Measurements from ENCODE around the gene LCN6.

LCN6 gene

DNA sequence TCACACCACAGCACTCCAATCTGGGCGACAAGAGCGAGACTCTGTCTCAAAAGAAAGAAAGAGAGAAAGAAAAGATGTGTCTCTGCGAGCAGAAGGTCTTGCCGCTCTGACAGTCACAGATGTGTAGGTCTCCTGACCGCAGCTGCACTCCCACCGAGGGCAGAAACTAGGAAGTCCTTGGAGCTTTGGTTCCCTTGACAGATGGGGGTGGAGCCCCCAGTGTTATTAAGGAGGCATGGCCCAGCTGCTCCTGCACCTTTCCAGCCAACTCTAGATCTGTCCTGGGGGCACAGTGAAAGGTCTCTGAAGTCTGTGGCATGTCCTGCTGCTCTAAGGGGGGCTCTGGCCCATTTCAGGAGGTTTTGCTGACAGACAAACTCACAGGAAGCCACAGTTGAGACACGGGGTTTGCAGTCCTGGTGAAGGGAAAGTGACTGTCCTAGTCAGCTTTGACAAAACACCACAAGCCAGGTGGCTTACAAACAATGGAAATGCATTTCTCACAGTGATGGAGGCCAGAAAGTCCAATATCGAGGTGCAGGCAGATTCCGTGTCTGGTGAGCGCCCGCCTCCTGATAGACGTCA lies 45.0 kb downstream of the LCN6 start:
- no peak overlapping the region for H2BK5ac ChIP-seq (ENCODE audit: low read depth, low read length, poor library complexity)
- H3K4me3 ChIP-seq (ENCODE audit: low read depth, low read length) = no peak overlapping the region
- H4K12ac ChIP-seq (ENCODE audit: low read depth, low read length) = no peak overlapping the region
- H3K79me1 ChIP-seq (ENCODE audit: low read length) = no peaks in the 10 kb centered on the region
- H3K9me3 ChIP-seq (ENCODE audit: insufficient read depth, low read depth, low read length) = no peaks in the 10 kb centered on the region
- no peak overlapping the region for H3K18ac ChIP-seq (ENCODE audit: low read length)
- no peak overlapping the region for H3K14ac ChIP-seq (ENCODE audit: low read length)
- no peak overlapping the region for H3K4ac ChIP-seq (ENCODE audit: low read depth, low read length)
- H3K79me2 ChIP-seq (ENCODE audit: control insufficient read depth, insufficient read depth, low read length, poor library complexity) = no peaks in the 10 kb centered on the region
- no peak overlapping the region for H4K91ac ChIP-seq (ENCODE audit: low read depth, low read length)
- no peaks in the 10 kb centered on the region for H3K27me3 ChIP-seq (ENCODE audit: insufficient read depth, low read length)
- no peak overlapping the region for H2BK12ac ChIP-seq (ENCODE audit: low read length)
- H3K23ac ChIP-seq (ENCODE audit: low read length) = no peak overlapping the region
- H3K9ac ChIP-seq (ENCODE audit: low read length) = no peak overlapping the region
- no peak overlapping the region for H4K8ac ChIP-seq (ENCODE audit: low read depth, low read length)
- no peak overlapping the region for H3K27ac ChIP-seq (ENCODE audit: low read depth, low read length)
- no peak for DNase-seq
- no CpG with 5 or more reads among the region's 12 CpGs for WGBS (ENCODE audit: extremely low coverage, insufficient coverage, insufficient read length)
- H3K36me3 ChIP-seq (ENCODE audit: control insufficient read depth in 1 of 2, insufficient read depth in 2 of 2, low read length in 2 of 2) = no peaks in the 10 kb centered on the region
- H3K4me1 ChIP-seq (ENCODE audit: control insufficient read depth in 1 of 2, insufficient read depth in 2 of 2, low read length in 2 of 2) = peaks cover 0 to 5% of the 10 kb centered on the region in 2 experiments
- no peak overlapping the region for H2AK5ac ChIP-seq (ENCODE audit: low read length)
- no peak overlapping the region for H2BK120ac ChIP-seq (ENCODE audit: insufficient read depth, low read length, poor library complexity)
- H2AFZ ChIP-seq (ENCODE audit: insufficient read depth, low read length, poor library complexity) = no peak overlapping the region
- no peak overlapping the region for H3K4me2 ChIP-seq (ENCODE audit: low read length)

DNA sequence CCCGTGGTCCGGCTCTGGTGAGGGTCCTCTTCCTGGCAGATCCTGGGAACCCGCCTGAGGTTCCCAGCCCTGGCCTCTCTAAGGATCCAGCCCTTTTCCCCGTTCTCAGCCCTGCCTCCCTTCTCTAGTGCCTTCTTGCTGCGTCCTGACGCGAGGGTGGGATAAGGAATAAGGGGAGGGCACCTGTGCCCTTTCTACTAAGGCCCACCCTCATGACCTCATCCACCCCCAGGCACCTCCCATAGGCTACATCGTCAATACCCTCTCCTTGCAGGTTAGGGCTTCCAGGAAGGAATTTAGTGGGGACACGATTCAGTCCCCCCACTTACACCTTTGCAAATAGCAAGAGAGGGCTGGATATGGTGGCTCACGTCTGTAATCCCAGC lies 46.7 kb downstream of the LCN6 start:
- H3K9me3 ChIP-seq (ENCODE audit: insufficient read depth, low read depth, low read length) = peaks cover 3% of the 10 kb centered on the region
- no peak overlapping the region for H2BK120ac ChIP-seq (ENCODE audit: insufficient read depth, low read length, poor library complexity)
- H3K27ac ChIP-seq (ENCODE audit: low read depth, low read length) = no peak overlapping the region
- H3K36me3 ChIP-seq (ENCODE audit: control insufficient read depth in 1 of 2, insufficient read depth in 2 of 2, low read length in 2 of 2) = no peaks in the 10 kb centered on the region
- H4K8ac ChIP-seq (ENCODE audit: low read depth, low read length) = no peak overlapping the region
- H3K27me3 ChIP-seq (ENCODE audit: insufficient read depth, low read length) = no peaks in the 10 kb centered on the region
- no peaks in the 10 kb centered on the region for H3K79me1 ChIP-seq (ENCODE audit: low read length)
- no peak overlapping the region for H3K14ac ChIP-seq (ENCODE audit: low read length)
- DNase-seq = no peak
- no peak overlapping the region for H3K4me2 ChIP-seq (ENCODE audit: low read length)
- peaks cover 0 to 8% of the 10 kb centered on the region in 2 experiments for H3K4me1 ChIP-seq (ENCODE audit: control insufficient read depth in 1 of 2, insufficient read depth in 2 of 2, low read length in 2 of 2)
- H3K4me3 ChIP-seq (ENCODE audit: low read depth, low read length) = no peak overlapping the region
- H3K18ac ChIP-seq (ENCODE audit: low read length) = no peak overlapping the region
- no peaks in the 10 kb centered on the region for H3K79me2 ChIP-seq (ENCODE audit: control insufficient read depth, insufficient read depth, low read length, poor library complexity)
- H2BK5ac ChIP-seq (ENCODE audit: low read depth, low read length, poor library complexity) = no peak overlapping the region
- H3K4ac ChIP-seq (ENCODE audit: low read depth, low read length) = no peak overlapping the region
- no peak overlapping the region for H3K23ac ChIP-seq (ENCODE audit: low read length)
- no peak overlapping the region for H2BK12ac ChIP-seq (ENCODE audit: low read length)
- no peak overlapping the region for H2AK5ac ChIP-seq (ENCODE audit: low read length)
- H4K12ac ChIP-seq (ENCODE audit: low read depth, low read length) = no peak overlapping the region
- no peak overlapping the region for H2AFZ ChIP-seq (ENCODE audit: insufficient read depth, low read length, poor library complexity)
- WGBS (ENCODE audit: extremely low coverage, insufficient coverage, insufficient read length) = no CpG with 5 or more reads among the region's 10 CpGs
- no peak overlapping the region for H3K9ac ChIP-seq (ENCODE audit: low read length)
- H4K91ac ChIP-seq (ENCODE audit: low read depth, low read length) = no peak overlapping the region

DNA sequence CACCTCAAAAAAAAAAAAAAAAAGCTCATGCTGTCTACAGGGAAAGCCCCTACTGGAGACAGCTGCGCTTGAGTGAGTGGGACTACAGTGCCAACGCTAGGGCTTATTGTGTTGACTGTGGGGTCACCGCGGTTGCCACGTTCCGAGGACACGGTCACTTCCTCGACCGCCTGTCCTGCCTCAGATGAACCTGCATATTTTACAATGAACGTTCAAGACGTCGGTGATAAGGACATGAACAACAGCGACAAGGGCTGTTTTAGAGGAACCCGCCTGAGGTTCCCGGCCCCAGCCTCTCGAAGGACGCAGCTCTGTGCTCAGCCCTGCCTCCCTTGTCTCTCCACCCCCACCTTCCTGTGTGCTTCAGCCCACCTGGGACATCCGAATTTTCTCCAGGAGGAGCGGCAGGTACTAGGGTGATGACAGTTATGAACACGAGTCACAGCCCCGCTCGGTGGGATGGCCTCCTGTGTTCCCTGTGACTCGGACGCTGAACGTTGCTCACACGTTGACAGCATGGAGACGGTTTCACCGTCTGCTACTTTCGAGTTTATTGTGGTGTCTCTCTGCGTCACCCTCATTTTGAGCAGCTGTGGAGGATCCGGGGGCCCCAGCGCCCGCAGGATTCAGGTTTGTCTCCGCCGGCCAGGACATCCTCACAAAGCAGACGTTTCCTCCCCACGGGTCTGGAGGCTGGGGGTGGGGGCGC lies 47.2 kb downstream of the LCN6 start:
- H3K9me3 ChIP-seq (ENCODE audit: insufficient read depth, low read depth, low read length) = peaks cover 3% of the 10 kb centered on the region
- no peak overlapping the region for H3K18ac ChIP-seq (ENCODE audit: low read length)
- no peak overlapping the region for H3K9ac ChIP-seq (ENCODE audit: low read length)
- no peak overlapping the region for H4K12ac ChIP-seq (ENCODE audit: low read depth, low read length)
- H3K4me2 ChIP-seq (ENCODE audit: low read length) = no peak overlapping the region
- no peak overlapping the region for H4K8ac ChIP-seq (ENCODE audit: low read depth, low read length)
- H2BK120ac ChIP-seq (ENCODE audit: insufficient read depth, low read length, poor library complexity) = no peak overlapping the region
- no peak for DNase-seq
- no peak overlapping the region for H2AFZ ChIP-seq (ENCODE audit: insufficient read depth, low read length, poor library complexity)
- no peaks in the 10 kb centered on the region for H3K79me2 ChIP-seq (ENCODE audit: control insufficient read depth, insufficient read depth, low read length, poor library complexity)
- H3K27ac ChIP-seq (ENCODE audit: low read depth, low read length) = no peak overlapping the region
- H3K23ac ChIP-seq (ENCODE audit: low read length) = no peak overlapping the region
- no peak overlapping the region for H2BK5ac ChIP-seq (ENCODE audit: low read depth, low read length, poor library complexity)
- H2AK5ac ChIP-seq (ENCODE audit: low read length) = no peak overlapping the region
- no peak overlapping the region for H2BK12ac ChIP-seq (ENCODE audit: low read length)
- H3K4ac ChIP-seq (ENCODE audit: low read depth, low read length) = no peak overlapping the region
- no peak overlapping the region for H3K14ac ChIP-seq (ENCODE audit: low read length)
- no CpG with 5 or more reads among the region's 38 CpGs for whole genome bisulfite sequencing (ENCODE audit: extremely low coverage, insufficient coverage, insufficient read length)
- H3K4me3 ChIP-seq (ENCODE audit: low read depth, low read length) = no peak overlapping the region
- H3K27me3 ChIP-seq (ENCODE audit: insufficient read depth, low read length) = no peaks in the 10 kb centered on the region
- peaks cover 0 to 8% of the 10 kb centered on the region in 2 experiments for H3K4me1 ChIP-seq (ENCODE audit: control insufficient read depth in 1 of 2, insufficient read depth in 2 of 2, low read length in 2 of 2)
- H3K79me1 ChIP-seq (ENCODE audit: low read length) = no peaks in the 10 kb centered on the region
- H4K91ac ChIP-seq (ENCODE audit: low read depth, low read length) = no peak overlapping the region
- H3K36me3 ChIP-seq (ENCODE audit: control insufficient read depth in 1 of 2, insufficient read depth in 2 of 2, low read length in 2 of 2) = no peaks in the 10 kb centered on the region

DNA sequence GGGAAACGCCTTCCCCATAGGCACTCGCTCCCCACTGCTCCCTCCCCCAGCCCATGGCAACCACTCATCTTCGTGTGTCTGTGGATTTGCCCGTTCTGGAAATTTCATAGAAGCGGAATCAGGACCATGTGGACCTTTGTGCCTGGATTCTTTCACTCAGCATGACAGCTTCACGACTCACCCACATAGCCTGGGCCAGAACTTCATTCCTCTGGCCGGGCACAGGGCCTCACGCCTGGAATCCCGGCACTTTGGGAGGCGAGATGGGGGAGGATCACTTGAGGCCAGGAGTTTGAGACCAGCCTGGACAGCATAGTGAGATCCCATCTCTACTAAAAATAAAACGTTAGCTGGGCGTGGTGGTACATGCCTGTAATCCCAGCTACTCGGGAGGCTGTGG lies 48.0 kb downstream of the LCN6 start:
- H3K79me2 ChIP-seq (ENCODE audit: control insufficient read depth, insufficient read depth, low read length, poor library complexity) = no peaks in the 10 kb centered on the region
- no peak overlapping the region for H3K23ac ChIP-seq (ENCODE audit: low read length)
- H3K4ac ChIP-seq (ENCODE audit: low read depth, low read length) = no peak overlapping the region
- H2BK12ac ChIP-seq (ENCODE audit: low read length) = no peak overlapping the region
- no peaks in the 10 kb centered on the region for H3K27me3 ChIP-seq (ENCODE audit: insufficient read depth, low read length)
- no peak overlapping the region for H3K9ac ChIP-seq (ENCODE audit: low read length)
- H3K18ac ChIP-seq (ENCODE audit: low read length) = no peak overlapping the region
- H3K4me1 ChIP-seq (ENCODE audit: control insufficient read depth in 1 of 2, insufficient read depth in 2 of 2, low read length in 2 of 2) = peaks cover 0 to 8% of the 10 kb centered on the region in 2 experiments
- no peak overlapping the region for H2AFZ ChIP-seq (ENCODE audit: insufficient read depth, low read length, poor library complexity)
- no peak overlapping the region for H3K27ac ChIP-seq (ENCODE audit: low read depth, low read length)
- H4K91ac ChIP-seq (ENCODE audit: low read depth, low read length) = no peak overlapping the region
- no peak overlapping the region for H3K4me3 ChIP-seq (ENCODE audit: low read depth, low read length)
- no peak overlapping the region for H4K8ac ChIP-seq (ENCODE audit: low read depth, low read length)
- H3K4me2 ChIP-seq (ENCODE audit: low read length) = no peak overlapping the region
- no peak overlapping the region for H3K14ac ChIP-seq (ENCODE audit: low read length)
- peak; percentile 24 to 29 for DNase-seq
- H3K79me1 ChIP-seq (ENCODE audit: low read length) = no peaks in the 10 kb centered on the region
- no peaks in the 10 kb centered on the region for H3K36me3 ChIP-seq (ENCODE audit: control insufficient read depth in 1 of 2, insufficient read depth in 2 of 2, low read length in 2 of 2)
- no peak overlapping the region for H2BK5ac ChIP-seq (ENCODE audit: low read depth, low read length, poor library complexity)
- WGBS (ENCODE audit: extremely low coverage, insufficient coverage, insufficient read length) = no CpG with 5 or more reads among the region's 13 CpGs
- peaks cover 3% of the 10 kb centered on the region for H3K9me3 ChIP-seq (ENCODE audit: insufficient read depth, low read depth, low read length)
- H4K12ac ChIP-seq (ENCODE audit: low read depth, low read length) = no peak overlapping the region
- no peak overlapping the region for H2AK5ac ChIP-seq (ENCODE audit: low read length)
- H2BK120ac ChIP-seq (ENCODE audit: insufficient read depth, low read length, poor library complexity) = no peak overlapping the region
